Heart right ventricle (tissue), 16 donors: ENCODE results near the gene ZNF219. TPM values are rescaled to one million over a fixed set of nuclear protein-coding genes. Genes with fewer than 3 reads are reported as not detected.

Experiments used
- ATAC-seq, 8 donors: fragments of 200-7000 bp; cut with Tn5 transposase; one replicate each; pipeline ENCODE4 v1.9.1; 2020; ENCODE audit warnings: mild to moderate bottlenecking in 8 of 8, moderate library complexity in 8 of 8, moderate number of reproducible peaks in 1 of 8
- DNase-seq, 2 donors: peaks; one replicate each; pipeline ENCODE4 v3.0.0-alpha.2; 2020
- H3K27ac ChIP-seq, 10 donors: fragments of 200-600 bp; sonication (generic) in 2 of 10; one replicate each; pipeline versions ENCODE4 v1.5.0 to v1.8.0; 2020 to 2022; ENCODE audit warnings: mild to moderate bottlenecking in 3 of 10
- H3K27me3 ChIP-seq, 7 donors: fragments of 200-600 bp; one replicate each; pipeline ENCODE4 v1.8.0; 2021 to 2022; ENCODE audit warnings: mild to moderate bottlenecking in 2 of 7
- H3K36me3 ChIP-seq, 9 donors: fragments of 200-600 bp; sonication (generic) in 1 of 9; one replicate each; pipeline versions ENCODE4 v1.5.0 to v1.8.0; 2020 to 2022; ENCODE audit warnings: mild to moderate bottlenecking in 2 of 9
- H3K4me1 ChIP-seq, 9 donors: fragments of 200-600 bp; sonication (generic) in 1 of 9; one replicate each; pipeline versions ENCODE4 v1.5.0 to v1.8.0; 2020 to 2022; ENCODE audit warnings: mild to moderate bottlenecking in 4 of 9
- H3K4me3 ChIP-seq, 10 donors: fragments of 200-600 bp; sonication (generic) in 2 of 10; one replicate each; pipeline versions ENCODE4 v1.5.0 to v1.8.0; 2020 to 2022; ENCODE audit warnings: mild to moderate bottlenecking in 7 of 10, moderate library complexity in 2 of 10
- H3K9me3 ChIP-seq, 11 donors: fragments of 200-600 bp in 10 of 11; sonication (generic) in 2 of 11; one replicate each; pipeline versions ENCODE4 v1.5.0 to v1.8.0; 2013 to 2022; ENCODE audit warnings: mild to moderate bottlenecking in 2 of 11, control low read depth in 1 of 11, moderate library complexity in 1 of 11
- CTCF ChIP-seq, 9 donors: fragments of 200-600 bp; sonication (generic) in 2 of 9; IDR thresholded peaks; one replicate each; pipeline versions ENCODE4 v1.5.0 to v1.8.0; 2021 to 2022; ENCODE audit warnings: antibody characterized with exemption in 9 of 9, mild to moderate bottlenecking in 5 of 9, moderate library complexity in 1 of 9
- WGBS, 2 donors: extraction: QIAGEN DNeasy Blood & Tissue Kit; methylation state at CpG; one replicate each; pipeline ENCODE4 v1.1.7; 2013; ENCODE audit warnings: inconsistent platforms in 1 of 2; 5-methylcytosine and 5-hydroxymethylcytosine counted together
- intact Hi-C, 10 donors: fragments of 100-400 bp; cut with DNase I; formaldehyde crosslinking; loops; one replicate each; pipeline versions ENCODE4 v1.11.1 to v1.14.2; 2022
- polyA plus RNA-seq, 2 donors: library from polyadenylated mRNA; stranded (reverse); fragments of 200-250 nt; gene quantifications; one replicate each; pipeline ENCODE4 v1.2.3, GENCODE V29; 2013
- total RNA-seq, 10 donors: library from RNA; stranded (reverse); fragmentation: NEBNext Ultra II Directional in 3 of 10; extraction: Animal tissue kit (Norgen Biotek cat#: 25700) in 3 of 10; gene quantifications; one replicate each; pipeline versions ENCODE4 v1.2.1 to v1.2.4, GENCODE V29; 2021 to 2023
- donor health status: Arrhythmogenic right ventricular cardiomyopathy.
- donor health status: ischemic (EF 13 %, LVEDD 7.1; RV severe dilation, severe dysfunction).
- donor health status: healthy with polysubstance abuse.
- donor health status: DM: no; HTN: yes; CAD: no.
- donor health status: DM: no; HTN: no; CAD: no.
- donor health status: ischemic (EF 25% LVEDD 6.9; RV normal size, moderate dysfunction).
- donor health status: ischemic (EF 25% LVEDD 5.7; RV mildly dilated, moderate dysfunction).
- donor health status: healthy.
- donor health status: DM: yes; HTN: yes; CAD: no.
- donor health status: Ischemic cardiomyopathy.
- donor health status: ischemic (EF 35%, LVEDD 5.7; RV mildly dilated, moderate dysfunction).
- donor health status: nonischemic (EF 11% LVEDD 7.7; RV severe dilation, severe dysfunction).
- donor health status: DM: yes; HTN: yes; CAD: no.
- donor health status: PGD.
- donor health status: ischemic (EF 29% LVEDD 5.4; RV normal size, mild dysfunction).
- donor health status: nonischemic (EF 23%, LVEDD 6.1; RV moderate dilation, normal function).

Gene ZNF219
- total and polyA plus RNA-seq, 12 donors: 22.1 to 58.4 (median 34.6) TPM

GRCh38 chr14:21092273-21093011, 6.0 kb downstream of the ZNF219 start:
- ATAC-seq (peak; percentile 77 to 91 (median 86)), DNase-seq (peak; percentile 80 to 90)
- H3K4me3 ChIP-seq: no peak overlapping the region
- no peaks in the 10 kb centered on the region for H3K9me3 ChIP-seq
- intact Hi-C loops: loop anchor here (1.0 to 5.0 kb wide), 7 partner anchors 14 to 80 kb away; no protein-coding TSS in a partner anchor
- peak; percentile 99 to 100 (median 100) for TF ChIP-seq CTCF (IDR thresholded peaks at IDR 0.05)
- H3K27ac ChIP-seq: peak overlapping the region in 3 of 10 donors; percentile 11 to 53 (median 28)
- no peaks in the 10 kb centered on the region for H3K27me3 ChIP-seq
- peaks cover 0 to 57% (median 31%) of the 10 kb centered on the region in 9 donors for H3K36me3 ChIP-seq
- WGBS, 2 donors: 43 to 49% methylated on average over 56 to 59 of the region's 59 CpGs
- H3K4me1 ChIP-seq: peaks cover 0 to 39% (median 17%) of the 10 kb centered on the region in 9 donors

GRCh38 chr14:21091821-21092272, 6.6 kb downstream of the ZNF219 start:
- peak in 1 of 2 donors; percentile 5 for DNase-seq
- intact Hi-C loops: loop anchor here (1.0 to 5.0 kb wide), 7 partner anchors 14 to 80 kb away; no protein-coding TSS in a partner anchor
- no peak overlapping the region for H3K4me3 ChIP-seq
- H3K27me3 ChIP-seq: no peaks in the 10 kb centered on the region
- peaks cover 0 to 63% (median 33%) of the 10 kb centered on the region in 9 donors for H3K36me3 ChIP-seq
- 92 to 93% methylated on average over 36 to 42 of the region's 42 CpGs for WGBS, 2 donors
- no peak for TF ChIP-seq CTCF (IDR thresholded peaks at IDR 0.05)
- no peaks in the 10 kb centered on the region for H3K9me3 ChIP-seq
- peaks cover 0 to 35% (median 11%) of the 10 kb centered on the region in 9 donors for H3K4me1 ChIP-seq
- peak overlapping the region in 2 of 10 donors; percentile 11 to 28 for H3K27ac ChIP-seq
- ATAC-seq: peak in 3 of 8 donors; percentile 0 to 40 (median 6)

GRCh38 chr14:21090940-21091663, 7.4 kb downstream of the ZNF219 start:
- intact Hi-C loops: loop anchor here in 7 of 10 donors (5.0 kb wide), 2 partner anchors 74 to 79 kb away; no protein-coding TSS in a partner anchor
- Histone ChIP-seq H3K36me3 (peaks cover 0 to 70% (median 36%) of the 10 kb centered on the region in 9 donors), H3K4me1 (peaks cover 0 to 33% (median 11%) of the 10 kb centered on the region in 9 donors), H3K27me3 (no peaks in the 10 kb centered on the region), H3K9me3 (no peaks in the 10 kb centered on the region), H3K27ac (peak overlapping the region in 1 of 10 donors; percentile 21), H3K4me3 (no peak overlapping the region)
- DNase-seq (peak in 1 of 2 donors; percentile 5), ATAC-seq (peak in 1 of 8 donors; percentile 5)
- TF ChIP-seq CTCF (IDR thresholded peaks at IDR 0.05): no peak
- WGBS, 2 donors: 91 to 94% methylated on average over 39 to 45 of the region's 45 CpGs
